B cell (primary cell): ENCODE measurements around the gene SCYGR1. TPM values are rescaled to one million over a fixed set of nuclear protein-coding genes. Genes with fewer than 3 reads are reported as not detected.

ENCODE experiments used
- ATAC-seq: fragments of 200-7000 bp; cut with Tn5 transposase; one replicate; pipeline ENCODE4 v1.10.0; 2021; ENCODE audit warnings: low read depth, mild to moderate bottlenecking, moderate number of reproducible peaks, moderate library complexity
- CTCF ChIA-PET: fragments of 350-600 bp; sonication (Branson Sonifier 250); formaldehyde crosslinking; loops from one replicate; lab custom pipeline; 2021; ENCODE audit warnings: antibody characterized with exemption, inconsistent platforms; lab: Charles Lee
- POLR2A ChIA-PET: fragments of 350-600 bp; sonication (Branson Sonifier 250); formaldehyde crosslinking; loops from one replicate; lab custom pipeline; 2021; ENCODE audit warnings: antibody characterized with exemption; lab: Charles Lee
- DNase-seq: peaks from one replicate; pipeline ENCODE4 v3.0.0; 2013
- H2AFZ ChIP-seq: 2 replicates; pipeline ENCODE4 v1.6.1; 2012; ENCODE audit warnings: mild to moderate bottlenecking, low read depth, low read length; ENCODE audit not compliant: insufficient read depth, poor library complexity, severe bottlenecking
- H3K27ac ChIP-seq, 2 donors: 1 replicate in 1 of 2; 2 replicates in 1 of 2; pipeline ENCODE4 v1.5.1; 2012 to 2013; ENCODE audit warnings: low read length in 2 of 2, mild to moderate bottlenecking in 2 of 2, moderate library complexity in 1 of 2
- H3K27me3 ChIP-seq, 4 experiments: fragments of 200-600 bp in 1 of 4; sonication (generic) in 1 of 4; replicated peaks in 1 of 4; 1 replicate in 2 of 4; 2 replicates in 2 of 4; pipeline versions ENCODE4 v1.6.1 to v1.7.0; 2013 to 2016; ENCODE audit warnings: low read length in 3 of 4, mild to moderate bottlenecking in 2 of 4, mixed read lengths in 1 of 4, moderate library complexity in 1 of 4; ENCODE audit not compliant: insufficient read depth in 4 of 4, control insufficient read depth in 3 of 4; ENCODE audit errors: control extremely low read depth in 1 of 4
- H3K36me3 ChIP-seq, 2 experiments: replicated peaks in 1 of 2; 1 replicate in 1 of 2; 2 replicates in 1 of 2; pipeline versions ENCODE4 v1.6.1 to v1.7.1; 2013; ENCODE audit warnings: low read length in 1 of 2; ENCODE audit not compliant: insufficient read depth in 2 of 2, control insufficient read depth in 1 of 2; ENCODE audit errors: control extremely low read depth in 1 of 2, extremely low read depth in 1 of 2
- H3K4me1 ChIP-seq, 2 donors: fragments of 200-600 bp in 1 of 2; sonication (generic) in 1 of 2; 1 replicate in 1 of 2; 2 replicates in 1 of 2; pipeline versions ENCODE4 v1.5.1 to v1.6.1; 2013 to 2017; ENCODE audit warnings: low read length in 2 of 2; ENCODE audit not compliant: control insufficient read depth in 2 of 2, insufficient read depth in 2 of 2
- H3K4me2 ChIP-seq: replicated peaks from 2 replicates; pipeline ENCODE3; 2012; ENCODE audit warnings: mild to moderate bottlenecking, low read depth, low read length; ENCODE audit not compliant: poor library complexity, severe bottlenecking
- H3K4me3 ChIP-seq, 5 experiments: fragments of 200-600 bp in 1 of 5; sonication (generic) in 1 of 5; 1 replicate in 3 of 5; 2 replicates in 2 of 5; pipeline versions ENCODE4 v1.5.1 to v1.7.0; 2011 to 2016; ENCODE audit warnings: low read length in 4 of 5, mild to moderate bottlenecking in 4 of 5, low read depth in 2 of 5, control low read depth in 1 of 5, moderate library complexity in 1 of 5; ENCODE audit not compliant: insufficient read depth in 1 of 5; ENCODE audit errors: control extremely low read depth in 1 of 5, extremely low read depth in 1 of 5
- H3K79me2 ChIP-seq: fragments of 200-600 bp; sonication (generic); one replicate; pipeline ENCODE4 v1.6.0; 2016; ENCODE audit warnings: low read length; ENCODE audit not compliant: control insufficient read depth, insufficient read depth
- H3K9ac ChIP-seq: fragments of 200-600 bp; sonication (generic); 2 replicates; pipeline ENCODE4 v1.6.1; 2017; ENCODE audit warnings: mild to moderate bottlenecking, low read length, moderate library complexity
- H3K9me3 ChIP-seq, 3 donors: one replicate each; pipeline versions ENCODE4 v1.6.1 to v1.7.1; 2013; ENCODE audit warnings: low read length in 2 of 3; ENCODE audit not compliant: control insufficient read depth in 2 of 3, insufficient read depth in 1 of 3; ENCODE audit errors: control extremely low read depth in 1 of 3
- H4K20me1 ChIP-seq: 2 replicates; pipeline ENCODE4 v1.6.0; 2012; ENCODE audit warnings: mild to moderate bottlenecking, low read length; ENCODE audit not compliant: insufficient read depth, control insufficient read depth, poor library complexity, severe bottlenecking
- H3K27ac Mint-ChIP-seq: one replicate; pipeline ENCODE4 v1.8.0; 2021; ENCODE audit warnings: mixed read lengths
- H3K27me3 Mint-ChIP-seq: one replicate; pipeline ENCODE4 v1.8.0; 2021; ENCODE audit warnings: mixed read lengths
- H3K4me1 Mint-ChIP-seq: one replicate; pipeline ENCODE4 v1.8.0; 2021; ENCODE audit warnings: mixed read lengths
- H3K4me3 Mint-ChIP-seq: one replicate; pipeline ENCODE4 v1.8.0; 2021; ENCODE audit warnings: mixed read lengths
- H3K9me3 Mint-ChIP-seq: one replicate; pipeline ENCODE4 v1.8.0; 2022; ENCODE audit warnings: mixed read lengths; ENCODE audit not compliant: insufficient read depth
- EZH2 ChIP-seq: IDR thresholded peaks from 2 replicates; pipeline ENCODE4 v1.6.1; 2012; ENCODE audit warnings: borderline replicate concordance, low read depth, mild to moderate bottlenecking, moderate library complexity, low read length; ENCODE audit not compliant: insufficient read depth, poor library complexity, severe bottlenecking
- whole genome bisulfite sequencing: methylation state at CpG from one replicate; pipeline ENCODE4 v1.1.5; 2013; ENCODE audit warnings: missing lambda C conversion rate; ENCODE audit not compliant: insufficient coverage; 5-methylcytosine and 5-hydroxymethylcytosine counted together
- intact Hi-C: fragments of 100-400 bp; cut with micrococcal nuclease; formaldehyde crosslinking; loops from one replicate; pipeline ENCODE4 v1.10.0; 2022
- polyA plus RNA-seq: library from polyadenylated mRNA; depleted of rRNA; stranded (reverse); fragments of >200 nt; gene quantifications from 2 replicates; pipeline ENCODE4 v1.2.3, GENCODE V29; 2012
- total RNA-seq, 2 donors: library from RNA; stranded (reverse); fragments of 120-200 nt in 1 of 2; gene quantifications; 1 replicate in 1 of 2; 2 replicates in 1 of 2; pipeline versions ENCODE4 v1.2.3 to v1.2.4, GENCODE V29; 2013 to 2022
- TF ChIP-seq, protein P1 (sequence below): fragments of 200-600 bp; IDR thresholded peaks from one replicate; pipeline ENCODE4 v1.8.0; 2022; ENCODE audit warnings: antibody characterized with exemption, mild to moderate bottlenecking

SCYGR1 gene
- total and polyA plus RNA-seq, 2 donors (not counting 1 experiment from before 2014, with no cell fraction given): not detected

DNA sequence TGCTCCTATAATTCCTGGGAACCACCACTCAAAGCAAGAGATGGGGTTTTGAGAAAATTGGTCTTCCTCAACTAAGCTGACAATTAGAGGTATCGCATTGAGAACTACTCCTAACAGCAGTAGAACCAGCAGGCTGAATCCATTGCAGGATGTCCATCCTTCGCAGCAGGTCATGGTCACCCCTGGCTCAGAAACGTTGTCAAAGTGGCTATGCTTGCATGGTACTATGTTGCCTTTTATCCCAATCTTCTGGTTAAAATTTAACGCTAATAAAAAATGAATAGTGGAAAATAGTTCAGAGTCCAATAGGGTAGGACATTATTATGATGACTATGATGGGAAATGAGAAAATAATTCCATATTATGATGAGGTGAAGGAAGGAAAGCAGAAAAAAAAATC lies 8.7 kb downstream of the SCYGR1 start, which contains the start of gene TM4SF20:
TSS of gene TM4SF20 (minus strand) at position 212 of the 400 bp plus-strand sequence. CDS start at position 174, 38 bp downstream.
- Histone ChIP-seq H3K36me3 (no peaks in the 10 kb centered on the region), H3K27ac (no peak within 1 kb of the TSS), H3K4me3 (no peak within 1 kb of the TSS), H3K9ac (no peak within 1 kb of the TSS), H3K27me3 (no peaks in the 10 kb centered on the region), H3K4me2 (no peak within 1 kb of the TSS), H4K20me1 (no peaks in the 10 kb centered on the region), H3K9me3 (peaks cover 0 to 3% (median 2%) of the 10 kb centered on the region in 3 donors), H3K4me1 (no peaks in the 10 kb centered on the region), H2AFZ (no peak within 1 kb of the TSS), H3K79me2 (no peaks in the 10 kb centered on the region)
- WGBS: 100% methylated on average over 2 of the region's 4 CpGs
- Mint-ChIP-seq H3K9me3 (no peaks in the 10 kb centered on the region), H3K4me3 (no peak within 1 kb of the TSS), H3K4me1 (peaks cover 4% of the 10 kb centered on the region), H3K27ac (no peak within 1 kb of the TSS), H3K27me3 (peaks cover 3% of the 10 kb centered on the region)
- intact Hi-C loops: no loop called here
- DNase-seq: no peak
- ATAC-seq: no peak
- POLR2A ChIA-PET: no interaction called here
- CTCF ChIA-PET: no interaction called here
- no peak for TF ChIP-seq EZH2
- TF ChIP-seq, protein P1, sequence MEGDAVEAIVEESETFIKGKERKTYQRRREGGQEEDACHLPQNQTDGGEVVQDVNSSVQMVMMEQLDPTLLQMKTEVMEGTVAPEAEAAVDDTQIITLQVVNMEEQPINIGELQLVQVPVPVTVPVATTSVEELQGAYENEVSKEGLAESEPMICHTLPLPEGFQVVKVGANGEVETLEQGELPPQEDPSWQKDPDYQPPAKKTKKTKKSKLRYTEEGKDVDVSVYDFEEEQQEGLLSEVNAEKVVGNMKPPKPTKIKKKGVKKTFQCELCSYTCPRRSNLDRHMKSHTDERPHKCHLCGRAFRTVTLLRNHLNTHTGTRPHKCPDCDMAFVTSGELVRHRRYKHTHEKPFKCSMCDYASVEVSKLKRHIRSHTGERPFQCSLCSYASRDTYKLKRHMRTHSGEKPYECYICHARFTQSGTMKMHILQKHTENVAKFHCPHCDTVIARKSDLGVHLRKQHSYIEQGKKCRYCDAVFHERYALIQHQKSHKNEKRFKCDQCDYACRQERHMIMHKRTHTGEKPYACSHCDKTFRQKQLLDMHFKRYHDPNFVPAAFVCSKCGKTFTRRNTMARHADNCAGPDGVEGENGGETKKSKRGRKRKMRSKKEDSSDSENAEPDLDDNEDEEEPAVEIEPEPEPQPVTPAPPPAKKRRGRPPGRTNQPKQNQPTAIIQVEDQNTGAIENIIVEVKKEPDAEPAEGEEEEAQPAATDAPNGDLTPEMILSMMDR: no peak

DNA sequence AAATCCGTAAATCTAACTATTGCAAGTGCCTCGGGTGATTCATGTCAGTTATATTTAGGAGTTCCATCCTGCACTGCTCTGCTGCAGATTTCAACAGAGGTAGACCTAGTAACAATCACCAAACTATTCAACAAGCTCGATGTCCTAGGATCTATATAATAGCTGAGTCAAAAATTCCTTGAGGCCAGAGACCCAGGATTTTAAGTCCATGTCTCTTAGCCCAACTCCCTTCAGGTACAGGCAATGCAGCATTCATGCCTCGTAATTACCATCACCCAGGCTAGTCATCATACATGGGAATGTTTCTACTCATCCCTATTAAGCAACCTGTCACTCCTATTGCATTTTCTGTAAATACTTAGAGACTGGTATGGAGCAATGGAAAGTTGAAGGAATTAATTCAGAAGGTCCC lies 9.4 kb downstream of the SCYGR1 start:
- Mint-ChIP-seq H3K4me1 (peaks cover 1% of the 10 kb centered on the region), H3K27ac (no peak overlapping the region), H3K9me3 (no peaks in the 10 kb centered on the region), H3K4me3 (no peak overlapping the region), H3K27me3 (peaks cover 3% of the 10 kb centered on the region)
- no peak for TF ChIP-seq EZH2
- TF ChIP-seq, protein P1: no peak
- H3K4me2 ChIP-seq: no peak overlapping the region
- no peak overlapping the region for H3K27ac ChIP-seq
- H3K9me3 ChIP-seq: peaks cover 0 to 3% (median 2%) of the 10 kb centered on the region in 3 donors
- H3K79me2 ChIP-seq: no peaks in the 10 kb centered on the region
- no peaks in the 10 kb centered on the region for H3K4me1 ChIP-seq
- POLR2A ChIA-PET: no interaction called here
- DNase-seq (no peak), ATAC-seq (no peak)
- 100% methylated on average over 2 of the region's 4 CpGs for WGBS
- H3K36me3 ChIP-seq: no peaks in the 10 kb centered on the region
- no peaks in the 10 kb centered on the region for H3K27me3 ChIP-seq
- H3K9ac ChIP-seq: no peak overlapping the region
- intact Hi-C loops: no loop called here
- CTCF ChIA-PET: interaction anchor here (0.7 kb wide), 1 partner anchor 93 kb away, joined by 3 read pairs; no protein-coding TSS in a partner anchor
- H2AFZ ChIP-seq: no peak overlapping the region
- H3K4me3 ChIP-seq: no peak overlapping the region
- H4K20me1 ChIP-seq: no peaks in the 10 kb centered on the region
